ENCODE results near the gene SSBP2.

GRCh38 chr5:81766611-81767010 lies 15.7 kb upstream of the SSBP2 start:
- TF ChIP-seq POLR2AphosphoS5 (IDR thresholded peaks at IDR 0.05; ENCODE audit: low read depth, low read length) (no peak), TAF1 (IDR thresholded peaks at IDR 0.05; ENCODE audit: borderline replicate concordance, insufficient read depth, low read length) (no peak), SIN3A (IDR thresholded peaks at IDR 0.05; ENCODE audit: borderline replicate concordance, insufficient read depth, low read length) (no peak), FOXP2 (optimal IDR thresholded peaks at IDR 0.05; ENCODE audit: borderline replicate concordance, extremely low read depth, extremely low read length, insufficient read depth) (no peak), REST (IDR thresholded peaks at IDR 0.05; ENCODE audit: insufficient read depth in 1 of 2, low read depth in 2 of 2, low read length in 2 of 2) (no peak)

Measured in PFSK-1 (cell line).